ENCODE measurements around the gene KCNG2.
"Not testable (repeated sequence)": the region's sequence is repeated elsewhere in the genome, so short reads cannot be mapped to it uniquely, and the experiment has no call there.

KCNG2 gene

GRCh38 chr18:79853303-79853992 lies 55.7 kb downstream of the KCNG2 start:
- DNase-seq (ENCODE audit: low spot score), result no peak

DNA sequence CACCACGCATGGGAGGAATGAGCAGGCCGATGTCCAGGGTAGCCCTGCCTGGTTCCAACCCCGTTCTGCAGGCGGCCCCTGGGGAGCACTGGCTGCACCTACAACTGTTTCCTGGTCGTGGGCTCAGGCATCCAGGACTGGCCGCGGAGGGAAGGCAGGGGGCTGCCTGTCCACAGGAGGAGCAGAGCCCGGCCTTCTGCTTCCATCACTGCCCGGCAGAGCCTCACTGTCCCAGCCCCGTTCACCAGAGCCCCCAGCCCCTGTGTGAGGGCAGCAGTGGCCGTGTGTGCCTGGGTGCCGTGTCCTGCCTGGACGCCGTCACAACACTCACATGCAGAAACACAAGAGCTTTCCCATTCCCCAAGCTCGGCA lies 56.2 kb downstream of the KCNG2 start:
- no peak for DNase-seq (ENCODE audit: low spot score)

DNA sequence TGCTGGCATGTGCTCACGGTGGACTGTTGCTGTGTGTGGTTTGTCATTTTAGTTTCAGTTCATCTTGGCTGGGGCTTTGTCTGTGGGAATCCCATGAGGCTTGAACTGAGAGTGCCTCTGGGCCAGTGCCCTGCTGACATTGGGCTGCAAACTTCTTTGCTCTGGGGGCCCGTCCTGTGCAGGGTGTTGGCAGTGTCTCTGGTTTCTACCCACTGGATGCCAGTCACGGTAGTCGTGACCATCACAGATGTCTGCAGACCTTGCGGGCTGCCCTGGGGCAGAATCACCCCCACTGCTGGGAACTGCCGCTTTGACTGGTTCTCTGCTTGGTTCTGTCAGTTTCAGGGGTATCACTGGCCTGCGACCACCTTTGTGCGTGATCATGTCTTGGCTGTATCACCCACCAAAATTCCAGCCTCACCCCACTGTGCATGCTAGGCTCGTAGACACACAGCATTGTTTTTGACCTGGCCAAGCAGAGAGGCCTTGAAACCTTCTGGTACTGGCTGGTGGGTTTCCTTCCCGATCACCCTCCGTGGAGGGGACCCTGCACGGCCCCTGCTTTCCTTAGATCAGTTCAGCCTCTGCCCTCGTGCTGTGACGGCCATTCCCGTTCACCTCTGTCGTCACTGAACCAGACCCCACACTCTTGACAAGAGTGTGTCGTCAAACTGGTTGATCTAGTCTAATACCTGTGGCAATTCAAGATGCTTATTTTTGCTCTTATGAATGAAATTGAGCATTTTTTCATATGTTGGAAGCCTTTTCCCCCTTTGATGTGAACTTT lies 57.6 kb downstream of the KCNG2 start:
- DNase-seq (ENCODE audit: low spot score), result no peak

DNA sequence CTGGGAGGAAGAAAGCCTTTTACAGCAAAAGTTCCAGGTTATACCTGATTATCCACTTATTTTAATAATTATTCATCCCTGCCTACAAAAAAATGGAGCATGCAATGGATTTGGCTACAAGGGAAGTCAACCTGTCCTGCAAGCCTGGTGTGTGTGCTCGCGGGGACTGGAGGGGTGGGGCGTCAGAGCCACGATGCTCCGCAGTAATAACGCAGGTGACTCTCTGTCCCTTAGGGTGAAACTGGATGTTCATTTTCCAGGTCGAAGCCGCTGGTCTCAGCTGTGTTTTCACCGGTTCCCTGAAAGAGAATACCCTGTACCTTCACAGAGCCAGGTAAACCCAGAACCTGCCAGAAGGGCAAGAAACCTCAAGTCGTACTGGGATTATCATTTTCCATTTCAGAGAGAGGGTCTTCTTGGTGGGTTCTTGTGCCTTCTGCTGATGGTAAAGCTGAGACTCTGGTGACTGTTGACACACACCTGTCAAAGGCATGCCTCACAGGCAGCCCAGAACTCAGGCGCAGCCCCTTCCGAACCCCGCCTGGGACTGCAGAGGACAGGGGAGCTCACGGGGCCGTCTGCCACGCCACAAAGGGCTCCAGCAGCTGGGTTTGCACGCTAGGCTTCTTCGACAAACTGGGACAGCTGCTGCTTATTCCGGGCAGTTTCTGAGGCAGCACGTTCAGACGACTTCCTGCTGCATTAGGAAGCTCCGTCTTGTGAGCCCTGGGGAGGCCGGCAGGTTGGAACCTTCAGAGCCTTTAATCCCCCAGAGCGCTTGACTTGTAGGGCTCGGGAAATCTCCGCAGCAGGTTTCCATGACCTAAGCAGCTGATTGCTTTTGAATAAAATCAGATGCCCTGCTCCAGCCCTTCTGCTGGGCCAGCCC lies 58.6 kb downstream of the KCNG2 start:
- DNase-seq (ENCODE audit: low spot score), result no peak

- DNase-seq (ENCODE audit: low spot score), result no peak
Measured at GRCh38 chr18:79857082-79857671, 59.4 kb downstream of the KCNG2 start.

- DNase-seq (ENCODE audit: low spot score), result no peak
Measured at GRCh38 chr18:79859314-79859713, 61.6 kb downstream of the KCNG2 start.

GRCh38 chr18:79861687-79862086 lies 63.9 kb downstream of the KCNG2 start:
- no peak for DNase-seq (ENCODE audit: low spot score)

- no peak for DNase-seq (ENCODE audit: low spot score)
Measured at GRCh38 chr18:79862562-79862961, 64.8 kb downstream of the KCNG2 start.

GRCh38 chr18:79863161-79864005 lies 65.6 kb downstream of the KCNG2 start:
- DNase-seq (ENCODE audit: low spot score), result no peak

DNA sequence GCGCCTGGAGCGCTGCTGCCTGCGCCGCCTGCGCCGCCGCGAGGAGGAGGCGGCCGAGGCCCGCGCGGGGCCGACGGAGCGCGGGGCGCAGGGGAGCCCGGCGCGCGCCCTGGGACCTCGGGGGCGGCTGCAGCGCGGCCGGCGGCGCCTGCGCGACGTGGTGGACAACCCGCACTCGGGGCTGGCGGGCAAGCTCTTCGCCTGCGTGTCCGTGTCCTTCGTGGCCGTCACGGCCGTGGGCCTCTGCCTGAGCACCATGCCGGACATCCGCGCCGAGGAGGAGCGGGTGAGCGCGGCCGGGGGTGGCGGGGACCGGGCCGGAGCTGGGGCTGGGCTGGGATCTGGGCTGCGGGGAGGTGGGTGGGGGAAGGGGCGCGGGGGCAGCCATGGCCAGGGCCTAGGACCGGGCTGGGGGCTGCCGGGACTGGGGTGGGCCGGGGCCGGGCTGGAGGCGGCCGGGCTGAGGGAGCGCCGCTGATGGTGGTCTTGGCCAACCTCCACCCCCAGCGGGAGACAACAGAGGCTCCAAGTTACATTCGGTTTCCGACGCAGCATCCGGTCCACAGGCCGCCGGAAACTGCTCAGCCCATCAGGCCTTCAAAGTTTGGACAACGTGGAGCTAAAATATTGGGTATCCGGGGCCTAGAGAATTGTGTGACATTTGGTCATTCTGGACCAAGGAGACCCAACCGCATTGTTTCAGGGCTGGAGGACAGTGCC lies 66.4 kb downstream of the KCNG2 start:
- DNase-seq (ENCODE audit: low spot score), result no peak

DNA sequence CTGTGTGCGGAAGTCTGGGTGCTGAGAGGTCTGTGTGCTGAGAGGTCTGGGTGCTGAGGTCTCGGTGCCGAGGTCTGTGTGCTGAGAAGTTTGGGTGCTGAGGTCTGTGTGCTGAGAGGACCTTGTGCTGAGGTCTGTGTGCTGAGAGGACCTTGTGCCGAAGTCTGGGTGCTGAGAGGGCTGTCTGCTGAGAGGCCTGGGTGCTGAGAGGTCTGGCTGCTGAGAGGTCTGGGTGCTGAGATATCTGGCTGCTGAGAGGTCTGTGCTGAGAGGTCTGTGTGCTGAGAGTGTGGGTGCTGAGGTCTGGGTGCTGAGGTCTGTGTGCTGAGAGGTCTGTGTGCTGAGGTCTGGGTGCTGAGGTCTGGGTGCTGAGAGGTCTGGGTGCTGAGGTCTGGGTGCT lies 67.2 kb downstream of the KCNG2 start:
- DNase-seq (ENCODE audit: low spot score), result not testable (repeated sequence)

DNA sequence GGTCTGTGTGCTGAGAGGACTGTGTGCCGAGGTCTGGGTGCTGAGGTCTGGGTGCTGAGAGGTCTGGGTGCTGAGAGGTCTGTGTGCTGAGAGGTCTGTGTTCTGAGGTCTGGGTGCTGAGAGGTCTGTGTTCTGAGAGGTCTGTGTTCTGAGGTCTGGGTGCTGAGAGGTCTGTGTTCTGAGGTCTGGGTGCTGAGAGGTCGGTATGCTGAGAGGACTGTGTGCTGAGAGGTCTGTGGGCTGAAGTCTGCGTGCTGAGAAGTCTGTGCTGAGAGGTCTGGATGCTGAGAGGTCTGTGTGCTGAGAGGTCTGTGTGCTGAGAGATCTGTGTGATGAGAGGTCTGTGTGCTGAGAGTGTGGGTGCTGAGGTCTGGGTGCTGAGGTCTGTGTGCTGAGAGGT lies 68.2 kb downstream of the KCNG2 start:
- not testable (repeated sequence) for DNase-seq (ENCODE audit: low spot score)

DNA sequence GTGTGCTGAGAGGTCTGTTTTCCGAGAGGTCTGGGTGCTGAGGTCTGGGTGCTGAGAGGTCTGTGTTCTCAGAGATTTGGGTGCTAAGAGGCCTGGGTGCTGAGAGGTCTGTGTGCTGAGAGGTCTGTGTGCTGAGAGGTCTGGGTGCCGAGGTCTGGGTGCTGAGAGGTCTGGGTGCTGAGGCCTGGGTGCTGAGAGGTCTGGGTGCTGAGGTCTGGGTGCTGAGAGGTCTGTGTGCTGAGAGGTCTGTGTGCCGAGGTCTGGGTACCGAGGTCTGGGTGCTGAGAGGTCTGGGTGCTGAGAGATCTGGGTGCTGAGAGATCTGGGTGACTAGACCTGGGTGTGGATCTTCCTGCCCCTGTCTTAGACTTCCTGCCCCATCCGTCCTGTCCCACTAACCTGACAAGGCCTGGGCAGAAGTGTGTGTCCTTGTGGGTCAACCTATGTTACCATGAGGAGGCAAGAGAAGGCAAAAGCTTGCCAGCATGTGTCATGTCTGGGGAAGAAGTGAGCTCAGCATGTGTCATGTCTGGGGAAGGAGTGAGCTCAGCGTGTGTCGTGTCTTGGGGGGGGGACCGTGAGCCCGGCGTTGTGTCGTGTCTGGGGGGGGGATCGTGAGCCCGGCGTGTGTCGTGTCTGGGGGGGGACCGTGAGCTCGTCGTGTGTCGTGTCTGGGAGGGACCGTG lies 69.3 kb downstream of the KCNG2 start:
- no peak for DNase-seq (ENCODE audit: low spot score)

DNA sequence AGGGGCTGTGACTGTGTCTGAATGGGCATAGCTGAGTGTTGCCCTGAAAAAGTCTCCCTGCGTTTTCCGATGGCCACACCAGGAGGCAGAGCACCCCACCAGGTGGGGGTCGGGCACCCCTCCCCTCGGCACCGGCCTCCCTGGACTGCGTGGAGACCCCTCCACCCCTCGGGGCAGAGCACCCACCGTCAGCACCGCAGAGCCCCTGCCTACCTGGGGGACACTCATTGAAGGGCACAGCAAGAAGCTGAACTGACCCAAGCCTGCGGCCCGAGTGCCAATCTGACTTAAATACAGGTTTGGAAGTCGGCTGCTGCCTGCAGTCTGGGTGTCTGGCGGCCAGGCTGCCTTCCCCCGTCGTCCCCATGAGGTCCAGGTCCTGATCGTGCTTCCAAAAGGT lies 69.9 kb downstream of the KCNG2 start:
- no peak for DNase-seq (ENCODE audit: low spot score)

- DNase-seq (ENCODE audit: low spot score), result no peak
Measured at GRCh38 chr18:79868168-79868784, 70.5 kb downstream of the KCNG2 start.

GRCh38 chr18:79868811-79869541 lies 71.2 kb downstream of the KCNG2 start:
- DNase-seq (ENCODE audit: low spot score), result no peak

DNA sequence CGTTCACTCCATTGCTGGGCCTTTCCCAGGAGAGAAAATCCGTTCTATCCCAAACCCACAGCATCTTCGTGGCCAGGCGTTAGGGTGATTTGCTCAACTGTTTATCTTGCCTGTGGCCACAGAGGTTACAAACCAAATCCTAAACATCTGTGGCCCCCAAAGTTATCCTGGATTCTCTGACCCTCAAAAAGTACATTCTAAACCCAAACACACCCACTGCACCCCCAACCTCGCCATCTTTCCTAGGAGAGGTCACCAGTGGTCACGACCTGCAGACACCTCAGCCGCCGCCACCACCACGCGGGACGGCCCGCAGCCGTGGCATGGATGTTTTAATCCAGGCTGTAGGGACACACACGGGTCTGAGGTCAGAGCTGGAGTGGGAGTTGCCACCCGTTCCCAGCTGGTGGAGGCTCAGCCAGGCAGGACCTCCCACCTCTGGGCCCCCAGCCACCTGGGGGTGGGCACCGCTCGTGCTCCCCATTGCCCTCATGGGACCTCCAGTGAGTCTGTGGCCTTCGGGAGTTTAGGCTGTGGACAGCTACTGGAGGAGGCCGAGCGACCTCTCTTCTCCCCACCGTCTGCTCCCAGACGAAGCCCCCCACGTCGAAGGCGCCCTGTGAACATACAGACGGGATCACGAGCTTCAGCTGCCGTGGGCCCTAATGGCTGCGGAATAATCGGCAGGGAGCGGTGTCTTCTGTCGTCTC lies 72.0 kb downstream of the KCNG2 start:
- no peak for DNase-seq (ENCODE audit: low spot score)

DNA sequence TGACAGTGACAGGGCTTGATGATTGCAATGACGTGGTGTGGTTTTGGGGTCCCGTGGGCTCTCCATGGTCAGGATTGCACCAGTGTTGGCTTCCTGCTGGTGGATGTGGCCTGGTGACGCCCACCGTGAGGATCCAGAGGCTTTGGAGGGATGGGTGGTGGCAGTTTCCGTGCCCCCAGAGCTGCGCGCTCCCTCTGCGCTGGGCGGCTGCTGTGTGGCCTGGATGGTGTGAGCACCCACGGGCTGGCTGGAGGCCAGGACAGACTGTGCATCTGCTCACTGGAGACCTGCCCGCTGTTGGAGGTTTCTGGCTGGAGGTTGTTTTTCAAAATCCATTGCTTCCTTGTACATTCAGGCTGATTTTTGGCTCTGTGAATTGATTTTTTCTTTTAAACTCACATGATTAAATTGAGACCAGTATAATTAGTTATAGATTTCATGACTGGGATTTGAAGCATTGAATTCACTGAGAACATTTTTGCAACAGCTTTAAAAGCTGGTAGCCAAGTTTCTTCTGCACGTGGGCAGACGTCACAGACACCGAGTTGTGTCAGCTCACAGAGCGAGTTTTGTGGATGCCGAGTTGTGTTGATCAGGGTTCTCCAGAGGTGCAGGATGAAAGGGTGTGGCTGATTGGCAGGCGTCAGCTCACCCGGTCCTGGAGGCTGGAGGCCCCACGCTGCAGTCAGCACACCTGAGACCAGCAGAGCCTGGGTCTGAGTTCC lies 72.7 kb downstream of the KCNG2 start:
- DNase-seq (ENCODE audit: low spot score), result no peak
